ENCODE results near the gene KLHL17. TPM values are rescaled to one million over a fixed set of nuclear protein-coding genes. Genes with fewer than 3 reads are reported as not detected.
A peak's percentile ranks its signal among the peaks of the same experiment; 100 is the strongest.

Gene KLHL17
- polyA plus RNA-seq (ENCODE audit: low read depth in 6 of 6), result 1 to 10 TPM in 4 of 6 donors, under 1 TPM in 1, not detected in 1; 0.70 to 1.8 (median 1.4) TPM

GRCh38 chr1:960363-961131 is at the start of gene KLHL17:
KLHL17 (plus strand) TSS chr1:960584; CDS start chr1:960694, 110 bp downstream.
- peak within 1 kb of the TSS; percentile 77 to 95 (median 91) for H3K4me3 Mint-ChIP-seq
- H3K27ac Mint-ChIP-seq, result peak within 1 kb of the TSS in 4 of 6 donors; percentile 34 to 81 (median 57)
- peaks cover 0 to 6% of the 10 kb centered on the region in 2 donors for H3K36me3 Mint-ChIP-seq
- no peaks in the 10 kb centered on the region for H3K9me3 Mint-ChIP-seq
- no peaks in the 10 kb centered on the region for H3K27me3 Mint-ChIP-seq
- DNase-seq (peak; percentile 71), ATAC-seq (ENCODE audit: low read depth in 2 of 2) (peak; percentile 56 to 57)
- H3K4me1 Mint-ChIP-seq, result peaks cover 17 to 31% (median 19%) of the 10 kb centered on the region in 3 donors

DNA sequence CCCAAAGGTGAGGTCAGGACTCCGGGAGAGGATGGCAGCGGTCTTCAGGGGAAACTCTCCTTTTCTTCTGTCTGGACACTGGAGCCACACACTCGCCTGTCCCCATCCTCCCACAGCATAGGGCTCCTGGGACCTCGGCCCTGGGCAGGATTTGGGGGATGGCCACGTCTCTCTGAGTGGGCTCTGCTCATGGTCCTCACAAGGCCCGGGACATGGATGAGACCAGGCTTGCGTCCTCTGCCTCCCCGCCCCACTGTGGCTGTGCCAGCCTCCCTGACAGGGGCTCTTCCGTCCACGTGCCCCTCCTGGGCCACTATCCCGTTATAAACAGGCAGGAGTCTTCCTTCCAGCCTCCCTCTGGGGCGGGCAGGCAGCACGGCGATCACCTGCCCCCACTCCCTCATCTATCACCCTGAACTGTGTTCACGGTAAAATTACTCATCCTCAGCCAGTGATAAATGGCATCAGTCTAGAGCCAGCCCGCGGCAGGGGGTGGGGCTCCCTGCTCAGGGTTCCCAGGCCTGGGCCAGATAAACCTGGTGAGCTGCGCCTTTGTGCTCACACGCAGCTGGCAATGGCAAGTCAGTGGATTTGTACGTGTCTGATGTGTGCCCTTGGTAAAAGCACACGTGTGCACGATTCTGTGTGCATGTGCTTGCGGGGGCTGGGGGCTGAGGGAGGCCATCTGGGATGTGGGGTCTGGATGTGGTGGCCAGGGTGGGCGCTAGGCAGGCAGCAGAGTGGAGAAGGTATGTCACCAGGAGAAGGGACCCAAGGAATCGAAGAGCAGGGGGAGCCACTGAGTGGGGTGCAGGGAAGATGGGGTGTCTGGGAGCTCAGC is 49.3 kb upstream of the KLHL17 start:
- Mint-ChIP-seq H3K9me3 (peaks cover 0 to 6% (median 0%) of the 10 kb centered on the region in 7 donors), H3K4me3 (no peak overlapping the region), H3K27me3 (peaks cover 41 to 81% (median 61%) of the 10 kb centered on the region in 3 donors), H3K36me3 (peaks cover 0 to 5% of the 10 kb centered on the region in 2 donors), H3K4me1 (peaks cover 11 to 25% (median 14%) of the 10 kb centered on the region in 3 donors), H3K27ac (no peak overlapping the region)
- DNase-seq (no peak), ATAC-seq (ENCODE audit: low read depth in 2 of 2) (no peak)

DNA sequence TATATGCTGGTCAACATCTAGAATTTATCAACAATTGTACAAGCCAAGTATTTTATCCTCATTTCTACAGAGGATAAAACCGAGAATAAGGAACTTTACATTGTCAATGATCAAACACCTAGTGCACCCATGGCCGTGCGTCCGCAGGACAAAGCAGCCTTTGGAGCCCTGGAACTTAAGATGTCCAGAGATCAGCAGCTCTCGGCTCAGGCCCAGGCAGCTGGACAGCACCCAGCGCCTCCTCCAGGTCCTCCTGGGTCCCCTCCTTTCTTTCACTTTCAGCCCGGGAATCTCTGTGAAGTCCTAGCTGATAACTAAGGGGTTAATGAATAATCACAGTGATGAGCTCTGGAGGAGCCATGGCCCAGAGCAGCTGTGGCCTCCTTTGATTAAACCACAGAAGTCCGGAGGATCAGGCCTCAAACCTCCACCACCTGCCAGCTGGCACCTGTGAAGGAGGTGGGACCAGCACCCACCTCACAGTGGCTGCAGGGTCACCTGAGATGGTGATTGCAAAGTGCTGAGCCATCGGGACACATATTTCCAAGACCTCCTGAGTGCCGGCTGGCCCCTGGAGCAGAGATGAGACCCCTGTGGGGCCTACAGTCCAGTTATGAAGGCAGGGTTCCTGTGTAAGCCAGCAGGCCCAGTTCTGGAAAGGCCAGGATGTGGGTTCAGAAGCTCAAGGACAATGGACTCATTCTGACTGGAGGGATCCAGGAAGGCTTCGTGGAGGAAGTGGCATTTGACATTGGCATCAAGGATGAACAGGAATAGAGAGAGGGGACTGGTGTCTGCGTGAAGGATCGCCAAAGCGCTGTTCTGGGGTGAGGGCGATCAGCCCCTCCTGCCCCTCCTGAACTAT is 48.3 kb upstream of the KLHL17 start:
- peaks cover 35 to 79% (median 53%) of the 10 kb centered on the region in 3 donors for H3K27me3 Mint-ChIP-seq
- no peak for DNase-seq
- peaks cover 0 to 6% (median 0%) of the 10 kb centered on the region in 7 donors for H3K9me3 Mint-ChIP-seq
- no peak for ATAC-seq (ENCODE audit: low read depth in 2 of 2)
- H3K4me3 Mint-ChIP-seq, result no peak overlapping the region
- peaks cover 0 to 5% of the 10 kb centered on the region in 2 donors for H3K36me3 Mint-ChIP-seq
- H3K27ac Mint-ChIP-seq, result peak overlapping the region in 1 of 6 donors; percentile 51
- H3K4me1 Mint-ChIP-seq, result peaks cover 1 to 15% (median 7%) of the 10 kb centered on the region in 3 donors

DNA sequence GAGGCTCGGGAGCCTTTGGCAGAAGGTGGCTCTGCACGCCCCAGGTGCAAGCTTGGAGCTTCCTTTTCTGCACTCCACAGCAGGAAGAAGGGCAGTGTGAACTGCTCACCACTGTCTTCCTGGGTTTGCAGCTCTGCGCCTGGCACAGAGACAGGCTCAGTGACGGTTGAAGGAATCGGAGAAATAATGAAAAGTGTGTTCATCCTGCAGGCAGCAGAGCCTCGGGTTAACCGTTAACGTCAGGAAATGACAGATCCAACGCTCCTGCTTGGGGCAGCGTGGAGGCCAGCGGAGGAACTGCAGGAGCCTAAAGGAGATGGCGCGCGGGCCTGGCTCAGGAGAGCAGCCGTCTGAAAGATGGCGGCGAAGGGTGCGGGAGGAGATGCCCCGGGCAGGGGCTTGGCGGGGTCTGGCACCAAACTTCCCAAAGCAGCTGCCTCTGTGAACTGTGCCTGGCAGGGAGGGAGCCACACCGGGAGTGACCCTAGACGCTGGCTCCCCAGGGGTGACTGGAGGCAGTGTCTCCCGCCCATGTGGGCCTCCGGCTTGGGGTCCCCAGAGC is 47.6 kb upstream of the KLHL17 start:
- ATAC-seq (ENCODE audit: low read depth in 2 of 2) (no peak), DNase-seq (no peak)
- Mint-ChIP-seq H3K36me3 (peaks cover 0 to 5% of the 10 kb centered on the region in 2 donors), H3K4me3 (no peak overlapping the region), H3K9me3 (peaks cover 0 to 6% (median 0%) of the 10 kb centered on the region in 7 donors), H3K27me3 (peaks cover 33 to 80% (median 53%) of the 10 kb centered on the region in 3 donors), H3K4me1 (peaks cover 0 to 10% (median 7%) of the 10 kb centered on the region in 3 donors), H3K27ac (no peak overlapping the region)

DNA sequence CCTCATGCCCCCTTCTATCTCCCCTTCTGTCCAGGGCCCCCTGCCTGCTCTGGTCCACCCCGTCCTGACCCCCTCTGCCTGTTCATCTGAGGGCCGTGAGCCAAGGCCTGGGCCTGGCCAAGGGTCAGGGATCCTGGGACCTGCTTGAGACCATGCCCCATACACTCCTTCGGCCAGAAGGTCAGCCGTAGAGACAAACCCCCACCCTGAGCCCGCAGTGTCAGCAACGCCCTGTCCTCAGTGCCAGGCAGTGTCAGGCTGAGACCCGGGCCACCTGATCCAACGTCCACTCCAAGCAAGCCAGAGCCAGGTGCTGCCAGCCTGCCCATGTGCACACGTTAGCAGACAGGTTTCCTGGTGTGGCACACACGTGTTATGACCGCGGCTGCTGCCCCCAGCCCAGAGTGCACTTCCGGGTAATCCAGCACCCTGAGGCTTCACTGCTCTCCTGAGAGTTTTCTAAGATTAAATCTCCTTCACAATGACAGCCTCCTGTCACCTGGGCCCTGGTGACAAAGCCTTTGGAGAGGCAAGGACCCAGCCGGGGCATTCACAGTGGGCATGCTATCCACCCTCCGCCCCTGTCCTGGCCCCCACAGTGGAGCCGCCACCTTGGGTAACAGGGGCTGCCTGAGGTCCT is 46.8 kb upstream of the KLHL17 start:
- Mint-ChIP-seq H3K27me3 (peaks cover 28 to 81% (median 53%) of the 10 kb centered on the region in 3 donors), H3K4me3 (no peak overlapping the region), H3K9me3 (peaks cover 0 to 2% (median 0%) of the 10 kb centered on the region in 7 donors), H3K36me3 (no peaks in the 10 kb centered on the region), H3K27ac (no peak overlapping the region), H3K4me1 (peaks cover 0 to 7% (median 4%) of the 10 kb centered on the region in 3 donors)
- ATAC-seq (ENCODE audit: low read depth in 2 of 2) (no peak), DNase-seq (no peak)

DNA sequence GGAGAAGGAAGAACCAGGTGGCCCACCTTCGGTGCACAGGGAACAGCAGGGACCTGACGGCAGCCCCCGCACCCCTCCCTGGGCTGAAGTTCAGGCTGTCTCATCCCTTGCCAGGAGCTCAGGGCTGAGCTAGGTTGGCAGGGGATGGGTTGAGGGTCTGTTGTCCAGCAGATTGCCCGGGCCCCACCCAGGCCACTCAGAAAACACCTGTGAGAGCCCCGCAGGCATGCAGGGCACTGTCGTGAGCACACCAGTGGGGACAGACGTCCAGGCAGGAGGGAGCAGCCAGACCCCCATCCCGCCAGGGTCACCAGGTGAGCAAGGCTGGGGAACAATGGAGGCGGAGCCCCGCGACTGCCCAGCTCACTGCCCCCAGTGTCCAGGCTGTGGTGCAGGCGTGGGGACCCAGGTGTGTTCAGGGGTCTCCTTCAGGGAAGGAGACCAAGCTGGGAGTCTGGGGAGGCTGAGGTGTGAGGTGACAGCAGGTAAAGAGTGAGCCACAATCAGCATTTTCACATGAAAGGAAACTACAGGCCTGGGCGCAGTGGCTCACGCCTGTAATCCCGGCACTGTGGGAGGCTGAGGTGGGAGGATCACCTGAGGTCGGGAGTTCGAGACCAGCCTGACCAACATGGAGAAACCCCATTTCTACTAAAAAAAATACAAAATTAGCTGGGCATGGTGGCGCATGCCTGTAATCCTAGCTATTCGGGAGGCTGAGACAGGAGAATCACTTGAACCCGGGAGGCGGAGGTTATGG is 46.1 kb upstream of the KLHL17 start:
- no peak overlapping the region for H3K4me3 Mint-ChIP-seq
- ATAC-seq (ENCODE audit: low read depth in 2 of 2) (no peak), DNase-seq (no peak)
- no peaks in the 10 kb centered on the region for H3K36me3 Mint-ChIP-seq
- peaks cover 0 to 2% (median 0%) of the 10 kb centered on the region in 7 donors for H3K9me3 Mint-ChIP-seq
- H3K27me3 Mint-ChIP-seq, result peaks cover 31 to 88% (median 58%) of the 10 kb centered on the region in 3 donors
- H3K27ac Mint-ChIP-seq, result no peak overlapping the region
- H3K4me1 Mint-ChIP-seq, result peaks cover 0 to 7% (median 4%) of the 10 kb centered on the region in 3 donors

GRCh38 chr1:914891-915280 is 45.5 kb upstream of the KLHL17 start:
- H3K27me3 Mint-ChIP-seq, result peaks cover 31 to 91% (median 58%) of the 10 kb centered on the region in 3 donors
- no peaks in the 10 kb centered on the region for H3K36me3 Mint-ChIP-seq
- no peak for ATAC-seq (ENCODE audit: low read depth in 2 of 2)
- peaks cover 0 to 7% (median 4%) of the 10 kb centered on the region in 3 donors for H3K4me1 Mint-ChIP-seq
- H3K4me3 Mint-ChIP-seq, result no peak overlapping the region
- DNase-seq, result no peak
- H3K27ac Mint-ChIP-seq, result no peak overlapping the region
- peaks cover 0 to 2% (median 0%) of the 10 kb centered on the region in 7 donors for H3K9me3 Mint-ChIP-seq

DNA sequence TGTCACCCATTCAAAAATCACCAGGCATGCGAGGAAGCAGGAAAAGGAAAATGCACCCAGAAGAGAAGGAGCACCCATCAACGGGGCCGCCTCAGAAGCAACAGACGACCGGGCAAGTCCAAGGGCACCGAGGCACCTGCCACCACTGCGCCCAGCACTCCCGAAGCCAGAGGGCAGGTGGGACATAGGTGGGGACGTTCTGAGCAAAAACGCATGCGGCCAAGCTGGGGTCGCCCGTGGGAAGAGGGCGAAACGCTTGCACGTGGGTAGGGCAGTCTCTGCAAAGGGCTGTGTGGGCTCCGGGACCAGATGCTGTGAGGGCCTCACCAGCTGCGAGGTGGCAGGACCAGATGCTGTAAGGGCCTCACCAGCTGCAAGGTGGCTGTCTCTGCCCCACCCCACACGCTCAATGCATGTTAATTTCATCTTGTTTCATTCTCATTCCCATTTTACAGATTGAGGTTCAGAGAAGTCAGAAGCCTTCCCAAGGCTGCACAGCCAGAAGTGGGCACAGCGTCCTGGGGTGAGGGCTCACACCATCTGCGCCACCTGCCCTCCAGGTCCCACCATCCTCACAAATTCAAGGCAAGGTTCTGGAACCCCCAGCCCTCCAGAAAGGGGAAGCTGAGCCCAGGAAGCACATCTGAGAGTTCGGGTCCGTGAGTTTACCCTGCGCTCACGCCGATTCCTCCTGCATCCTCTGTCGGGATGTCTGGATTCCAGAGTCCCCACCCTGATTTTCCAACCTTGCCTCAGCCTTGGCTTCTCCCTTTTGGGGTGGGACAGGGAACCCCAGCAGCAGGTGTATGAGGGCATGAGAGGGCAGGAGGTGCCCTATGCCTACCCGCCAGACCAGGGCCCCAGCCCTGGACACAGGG is 44.9 kb upstream of the KLHL17 start:
- Mint-ChIP-seq H3K4me3 (no peak overlapping the region), H3K4me1 (peaks cover 3 to 10% (median 5%) of the 10 kb centered on the region in 3 donors), H3K9me3 (peaks cover 0 to 2% (median 0%) of the 10 kb centered on the region in 7 donors), H3K36me3 (no peaks in the 10 kb centered on the region), H3K27me3 (peaks cover 36 to 94% (median 62%) of the 10 kb centered on the region in 3 donors), H3K27ac (no peak overlapping the region)
- DNase-seq, result no peak
- ATAC-seq (ENCODE audit: low read depth in 2 of 2), result no peak

DNA sequence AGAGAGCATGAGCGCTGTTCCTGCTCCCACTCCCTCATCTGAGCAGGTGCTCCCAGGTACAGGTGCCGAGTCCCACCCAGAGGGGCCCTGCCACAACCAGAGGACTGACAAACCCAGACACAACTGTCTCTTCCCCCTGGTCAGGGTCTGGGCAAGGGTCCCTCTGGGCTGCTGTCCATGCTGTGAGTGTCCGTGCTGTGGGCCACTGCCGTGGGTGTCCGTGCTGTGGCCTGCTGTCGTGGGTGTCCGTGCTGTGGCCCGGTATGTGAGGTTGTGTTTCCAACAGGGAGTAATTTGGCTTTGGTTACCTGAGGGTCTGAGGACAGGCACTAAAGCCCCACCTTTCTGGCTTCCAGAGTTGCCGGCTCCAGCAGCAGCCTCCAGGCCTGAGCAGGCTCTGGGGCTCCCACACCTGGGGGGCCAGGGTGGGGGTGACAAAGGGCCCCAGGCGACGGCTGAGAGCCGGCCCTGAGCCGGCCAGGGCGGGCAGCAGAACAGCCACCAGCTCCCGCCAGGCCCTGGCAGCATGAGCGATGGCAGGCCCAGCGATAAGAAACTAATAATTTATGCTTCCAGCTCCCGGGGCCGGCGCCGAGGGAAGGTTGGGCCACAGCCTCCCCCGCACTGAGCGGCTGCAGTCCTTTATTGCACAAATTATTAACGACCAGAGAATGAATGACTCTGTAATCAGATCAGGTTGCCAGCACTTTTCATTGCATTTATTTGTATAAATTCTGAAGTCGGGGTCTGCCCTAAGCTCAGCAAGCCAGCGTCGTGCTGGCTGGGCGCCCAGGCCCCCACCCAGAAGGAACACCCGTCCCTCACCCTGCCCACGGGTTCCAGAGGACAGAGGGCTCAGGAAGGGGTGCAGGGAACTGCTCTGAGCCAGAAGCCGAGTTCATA is 44.0 kb upstream of the KLHL17 start:
- peaks cover 0 to 2% (median 0%) of the 10 kb centered on the region in 7 donors for H3K9me3 Mint-ChIP-seq
- H3K27me3 Mint-ChIP-seq, result peaks cover 37 to 94% (median 62%) of the 10 kb centered on the region in 3 donors
- no peak overlapping the region for H3K4me3 Mint-ChIP-seq
- DNase-seq (no peak), ATAC-seq (ENCODE audit: low read depth in 2 of 2) (no peak)
- H3K27ac Mint-ChIP-seq, result no peak overlapping the region
- peaks cover 7 to 16% (median 13%) of the 10 kb centered on the region in 3 donors for H3K4me1 Mint-ChIP-seq
- H3K36me3 Mint-ChIP-seq, result no peaks in the 10 kb centered on the region

GRCh38 chr1:917076-917459 is 43.3 kb upstream of the KLHL17 start:
- peaks cover 9 to 20% (median 14%) of the 10 kb centered on the region in 3 donors for H3K4me1 Mint-ChIP-seq
- peaks cover 38 to 96% (median 65%) of the 10 kb centered on the region in 3 donors for H3K27me3 Mint-ChIP-seq
- ATAC-seq (ENCODE audit: low read depth in 2 of 2), result no peak

More at GRCh38 chr1:917076-917459, 43.3 kb upstream of the KLHL17 start:
- Mint-ChIP-seq H3K4me3 (no peak overlapping the region), H3K36me3 (no peaks in the 10 kb centered on the region), H3K27ac (peak overlapping the region in 1 of 6 donors; percentile 78), H3K9me3 (peaks cover 0 to 2% (median 0%) of the 10 kb centered on the region in 7 donors)
- no peak for DNase-seq

Data from naive B cell (primary cell).